HepG2 (cell line): ENCODE data around the gene C1orf50. TPM values are rescaled to one million over a fixed set of nuclear protein-coding genes. Genes with fewer than 3 reads are reported as not detected.
A peak's percentile ranks its signal among the peaks of the same experiment; 100 is the strongest.

Experiments
- ATAC-seq: fragments of 200-7000 bp; cut with Tn5 transposase; 3 replicates; pipeline ENCODE4 v1.9.1; 2020; ENCODE audit warnings: mild to moderate bottlenecking, moderate library complexity
- BruUV-seq: library from RNA; stranded (reverse); fragments of 400-500 nt; replicated peaks from 2 replicates; lab custom pipeline; 2021; lab: Mats Ljungman, UMichigan
- CTCF ChIA-PET: fragments of 300-600 bp; formaldehyde crosslinking; extraction: SDS; loops from one replicate; lab custom pipeline; 2021; ENCODE audit warnings: low total read pairs, inconsistent platforms, low intra/inter-chr PET ratio; lab: Yijun Ruan, JAX
- POLR2A ChIA-PET: fragments of 350-600 bp; sonication (Branson Sonifier 250); formaldehyde crosslinking; loops from one replicate; lab custom pipeline; 2020; ENCODE audit warnings: antibody characterized with exemption, inconsistent platforms; lab: Yijun Ruan, JAX
- DNase-seq: peaks from one replicate; pipeline ENCODE4 v3.0.0-alpha.2; 2015; ENCODE audit warnings: low spot score
- FAIRE-seq: peaks from 3 replicates; lab custom pipeline; 2011; peaks lifted over from hg19 to GRCh38; lab: Jason Lieb, UNC
- H2AFZ ChIP-seq: one replicate; pipeline ENCODE4 v1.6.1; 2011; ENCODE audit warnings: low read length, inconsistent platforms
- H3K27ac ChIP-seq: fragments of 300-600 bp; 3 replicates; pipeline ENCODE4 v1.8.0; 2011; ENCODE audit warnings: mixed run types, mild to moderate bottlenecking, mixed read lengths, low read length, inconsistent platforms; ENCODE audit not compliant: insufficient read depth; ENCODE audit errors: extremely low read length
- H3K27me3 ChIP-seq, 2 experiments: fragments of 200-600 bp in 1 of 2; 2 replicates in 1 of 2; 3 replicates in 1 of 2; pipeline versions ENCODE4 v1.6.0 to v1.8.0; 2011; ENCODE audit warnings: low read length in 2 of 2, mild to moderate bottlenecking in 2 of 2, moderate library complexity in 2 of 2, inconsistent platforms in 1 of 2; ENCODE audit not compliant: insufficient read depth in 2 of 2, control insufficient read depth in 1 of 2
- H3K36me3 ChIP-seq, 2 experiments: fragments of 200-600 bp in 1 of 2; replicated peaks in 1 of 2; 2 replicates in 1 of 2; 3 replicates in 1 of 2; pipeline versions ENCODE4 v1.5.1 to v1.8.0; 2011; ENCODE audit warnings: low read length in 2 of 2, inconsistent platforms in 1 of 2; ENCODE audit not compliant: insufficient read depth in 2 of 2, control insufficient read depth in 1 of 2
- H3K4me1 ChIP-seq: 2 replicates; pipeline ENCODE4 v1.5.1; 2012; ENCODE audit warnings: low read length, inconsistent platforms; ENCODE audit not compliant: insufficient read depth
- H3K4me2 ChIP-seq: 2 replicates; pipeline ENCODE4 v1.6.0; 2011; ENCODE audit warnings: low read depth, low read length, inconsistent platforms
- H3K4me3 ChIP-seq, 3 experiments: fragments of 200-600 bp in 1 of 3; sonication (generic), shearing (Covaris generic) in 1 of 3; replicated peaks in 1 of 3; 2 replicates each; pipeline ENCODE4 v1.5.1; 2011 to 2016; ENCODE audit warnings: low read length in 3 of 3, inconsistent platforms in 2 of 3, low read depth in 2 of 3, mild to moderate bottlenecking in 2 of 3, control low read depth in 1 of 3, mixed read lengths in 1 of 3; ENCODE audit not compliant: insufficient read depth in 1 of 3
- H3K79me2 ChIP-seq: one replicate; pipeline ENCODE4 v1.6.1; 2011; ENCODE audit warnings: low read length, inconsistent platforms; ENCODE audit not compliant: insufficient read depth
- H3K9ac ChIP-seq: 2 replicates; pipeline ENCODE4 v1.6.0; 2011; ENCODE audit warnings: mild to moderate bottlenecking, low read depth, low read length, inconsistent platforms; ENCODE audit not compliant: insufficient read depth
- H3K9me3 ChIP-seq: 2 replicates; pipeline ENCODE4 v1.5.1; 2012; ENCODE audit warnings: mild to moderate bottlenecking, low read length
- H4K20me1 ChIP-seq: 2 replicates; pipeline ENCODE4 v1.6.0; 2011; ENCODE audit warnings: inconsistent platforms, mild to moderate bottlenecking, low read length, moderate library complexity; ENCODE audit not compliant: insufficient read depth
- AHR ChIP-seq: IDR thresholded peaks from 2 replicates; pipeline ENCODE4 v1.6.1; 2018; ENCODE audit warnings: missing genetic modification reagents, missing compliant biosample characterization
- ARID5B ChIP-seq: IDR thresholded peaks from 2 replicates; pipeline ENCODE4 v1.4.0; 2020; ENCODE audit warnings: mild to moderate bottlenecking, missing genetic modification reagents
- CREB1 ChIP-seq, 2 experiments: fragments of 450-650 bp in 1 of 2; IDR thresholded peaks; 2 replicates each; pipeline ENCODE4 v1.6.1; 2016 to 2017; ENCODE audit warnings: control low read depth in 1 of 2, mild to moderate bottlenecking in 1 of 2, missing compliant biosample characterization in 1 of 2, missing genetic modification characterization in 1 of 2
- HNF4A ChIP-seq: sonication (generic); formaldehyde crosslinking; IDR thresholded peaks from 2 replicates; pipeline ENCODE4 v1.4.0; 2020; ENCODE audit warnings: missing genetic modification reagents
- SNAI1 ChIP-seq: sonication (generic); formaldehyde crosslinking; IDR thresholded peaks from 2 replicates; pipeline ENCODE4 v1.5.0; 2020; ENCODE audit warnings: mild to moderate bottlenecking, missing genetic modification reagents, borderline replicate concordance
- ZNF205 ChIP-seq: IDR thresholded peaks from 2 replicates; pipeline ENCODE4 v1.6.1; 2018; ENCODE audit warnings: missing biosample characterization, missing genetic modification reagents
- ZNF235 ChIP-seq: sonication (generic); formaldehyde crosslinking; IDR thresholded peaks from 2 replicates; pipeline ENCODE4 v1.8.1; 2023; ENCODE audit warnings: mild to moderate bottlenecking, missing genetic modification reagents, borderline replicate concordance
- ZNF441 ChIP-seq: sonication (generic); formaldehyde crosslinking; IDR thresholded peaks from 2 replicates; pipeline ENCODE4 v1.7.0; 2021; ENCODE audit warnings: missing genetic modification reagents, borderline replicate concordance
- ZNF878 ChIP-seq: sonication (generic); formaldehyde crosslinking; IDR thresholded peaks from 2 replicates; pipeline ENCODE4 v1.8.1; 2023; ENCODE audit warnings: mild to moderate bottlenecking, missing genetic modification reagents, moderate library complexity
- WGBS: methylation state at CpG from one replicate; pipeline ENCODE4 v1.1.6; 2017; ENCODE audit warnings: low lambda C conversion rate; 5-methylcytosine and 5-hydroxymethylcytosine counted together
- in situ Hi-C: cut with HindIII; loops from 2 replicates; pipeline ENCODE4 v1.10.0; 2017; ENCODE audit warnings: low pct_unique_long_range_greater_than_20kb; ENCODE audit not compliant: extremely low pct_ligation_motif_present
- intact Hi-C: fragments of 100-400 bp; cut with micrococcal nuclease; formaldehyde crosslinking; loops from one replicate; pipeline ENCODE4 v1.10.0; 2022; ENCODE audit not compliant: unreplicated experiment
- polyA plus RNA-seq, 8 experiments: library from polyadenylated mRNA; depleted of rRNA in 3 of 8; stranded (reverse) in 7 of 8; unstranded in 1 of 8; fragments of >200 nt; fragmentation: Illumina TruSeq in 4 of 8; extraction: Trizol in 4 of 8; gene quantifications; 2 replicates each; pipeline versions ENCODE4 v1.2.1 to v1.2.3, GENCODE V29; 2011 to 2016; ENCODE audit warnings: low read depth in 4 of 8, missing spikeins in 1 of 8, mixed read lengths in 1 of 8; ENCODE audit not compliant: insufficient read depth in 1 of 8
- total RNA-seq, 5 experiments: library from RNA; depleted of rRNA; stranded (reverse); fragments of >200 nt; fragmentation: Illumina TruSeq; extraction: Trizol; gene quantifications; 2 replicates each; pipeline ENCODE4 v1.2.3, GENCODE V29; 2016; ENCODE audit warnings: low read depth in 1 of 5

C1orf50 gene
- total and polyA plus RNA-seq, 2 of the 13 experiments (the other 11 are each of a cell fraction or from before 2014, with no cell fraction given): 4.3 to 4.8 TPM

- TF ChIP-seq ARID5B (CRISPR knock-in tag) (0 out of 2 replicates have a peak, but pooled peaks have one; percentile 1), ZNF235 (CRISPR knock-in tag) (peak; percentile 15; the same call in 1 of the 2 replicates), ZNF441 (CRISPR knock-in tag) (no peak), AHR (CRISPR knock-in tag) (no peak)
Measured at GRCh38 chr1:42817440-42817767, 50.4 kb downstream of the C1orf50 start (continued).

- peak overlapping the region; percentile 94 for H2AFZ ChIP-seq
- H3K4me2 ChIP-seq: peak overlapping the region; percentile 73
- peaks cover 43% of the 10 kb centered on the region for H3K4me1 ChIP-seq
- peak overlapping the region; percentile 61 to 87 (median 84); a peak in 4 of 6 replicates for H3K4me3 ChIP-seq
- H3K27me3 ChIP-seq: no peaks in the 10 kb centered on the region; a peak in 1 of 5 replicates
- H3K9me3 ChIP-seq: no peaks in the 10 kb centered on the region
- FAIRE-seq: peak; percentile 61
- ATAC-seq: no peak
- ChIA-PET CTCF (no interaction called here), POLR2A (interaction anchor here (0.7 to 3.1 kb wide), 3 partner anchors 9 to 52 kb away, joined by 3 to 37 read pairs (median 25); partner anchors contain the start of genes C1orf50, P3H1 and ZNF691)
- intact Hi-C loops (loop anchor here (2.0 to 5.0 kb wide), 2 partner anchors 27 to 51 kb away; partner anchors contain the start of genes C1orf50 and P3H1), in situ Hi-C loops (no loop called here)
- no peaks in the 10 kb centered on the region for H4K20me1 ChIP-seq
- H3K9ac ChIP-seq: peak overlapping the region; percentile 72; the same call in 1 of the 2 replicates
- TF ChIP-seq ZNF205 (CRISPR knock-in tag): peak; percentile 62; the same call in 1 of the 2 replicates
- no peak for TF ChIP-seq HNF4A
- no peak for TF ChIP-seq CREB1 (IDR thresholded peaks at IDR 0.05)
- TF ChIP-seq CREB1 (CRISPR knock-in tag; IDR thresholded peaks at IDR 0.05): 0 out of 2 replicates have a peak, but pooled peaks have one; percentile 32
- TF ChIP-seq SNAI1 (CRISPR knock-in tag): no peak
- no peak for TF ChIP-seq ZNF878
- no peak overlapping the region for H3K27ac ChIP-seq
- no TSS peak for BruUV-seq
- peaks cover 7% of the 10 kb centered on the region for H3K79me2 ChIP-seq
- peak; percentile 10 for DNase-seq
- WGBS: 20% methylated on average over 3 of the region's 3 CpGs
- peaks cover 0 to 1% of the 10 kb centered on the region in 2 experiments; a peak in 1 of 5 replicates for H3K36me3 ChIP-seq
Measured at GRCh38 chr1:42817976-42818375, 50.9 kb downstream of the C1orf50 start.
